GM11168 (cell line): ENCODE results near the gene NABP1.

Source experiments
- in situ Hi-C: fragments of 300-500 bp; cut with MboI; formaldehyde crosslinking; loops from one replicate; pipeline ENCODE4 v1.12.0; 2022; ENCODE audit warnings: low sequenced_read_pairs; ENCODE audit not compliant: unreplicated experiment

NABP1 gene

GRCh38 chr2:191701029-191701428, 23.1 kb downstream of the NABP1 start:
- in situ Hi-C loops: no loop called here

GRCh38 chr2:191701696-191702095, 23.8 kb downstream of the NABP1 start:
- in situ Hi-C loops: no loop called here

GRCh38 chr2:191703079-191703725, 25.3 kb downstream of the NABP1 start:
- in situ Hi-C loops: no loop called here

GRCh38 chr2:191705084-191705483, 27.1 kb downstream of the NABP1 start:
- in situ Hi-C loops: no loop called here

- in situ Hi-C loops: no loop called here
Measured at GRCh38 chr2:191705701-191706100, 27.8 kb downstream of the NABP1 start.

- in situ Hi-C loops: no loop called here
Measured at GRCh38 chr2:191706791-191707190, 28.9 kb downstream of the NABP1 start.

GRCh38 chr2:191707542-191707941, 29.6 kb downstream of the NABP1 start:
- in situ Hi-C loops: no loop called here

- in situ Hi-C loops: no loop called here
Measured at GRCh38 chr2:191710411-191710900, 32.5 kb downstream of the NABP1 start.

GRCh38 chr2:191711621-191712020, 33.7 kb downstream of the NABP1 start:
- in situ Hi-C loops: no loop called here

GRCh38 chr2:191713837-191714236, 35.9 kb downstream of the NABP1 start:
- in situ Hi-C loops: no loop called here

- in situ Hi-C loops: no loop called here
Measured at GRCh38 chr2:191714925-191715324, 37.0 kb downstream of the NABP1 start.

- in situ Hi-C loops: no loop called here
Measured at GRCh38 chr2:191715471-191715870, 37.5 kb downstream of the NABP1 start.

GRCh38 chr2:191719261-191719660, 41.3 kb downstream of the NABP1 start:
- in situ Hi-C loops: no loop called here

- in situ Hi-C loops: no loop called here
Measured at GRCh38 chr2:191719938-191720337, 42.0 kb downstream of the NABP1 start.

GRCh38 chr2:191721331-191721730, 43.4 kb downstream of the NABP1 start:
- in situ Hi-C loops: no loop called here

- in situ Hi-C loops: no loop called here
Measured at GRCh38 chr2:191724015-191724414, 46.1 kb downstream of the NABP1 start.

GRCh38 chr2:191728750-191729624, 51.1 kb downstream of the NABP1 start:
- in situ Hi-C loops: no loop called here

- in situ Hi-C loops: no loop called here
Measured at GRCh38 chr2:191730263-191730662, 52.3 kb downstream of the NABP1 start.
